Stimulated activated naive CD8-positive, alpha-beta T cell treated with anti-CD3 and anti-CD28 coated beads, Interleukin-15, Interleukin-2, amounts not matched to agents 100 ng/mL and 50 ng/mL, for 24 hours (primary cell): ENCODE data around the gene CACNA2D4.

Source experiments
- H3K27ac Mint-ChIP-seq: one replicate; pipeline ENCODE4 v1.8.0; 2021; ENCODE audit warnings: mild to moderate bottlenecking, mixed read lengths
- H3K27me3 Mint-ChIP-seq: one replicate; pipeline ENCODE4 v1.8.0; 2021; ENCODE audit warnings: mixed read lengths
- H3K36me3 Mint-ChIP-seq: one replicate; pipeline ENCODE4 v1.8.0; 2021; ENCODE audit warnings: low read depth, mixed read lengths
- H3K4me1 Mint-ChIP-seq: one replicate; pipeline ENCODE4 v1.8.0; 2021; ENCODE audit warnings: low read depth, mixed read lengths
- H3K4me3 Mint-ChIP-seq: one replicate; pipeline ENCODE4 v1.8.0; 2021; ENCODE audit warnings: mild to moderate bottlenecking, mixed read lengths
- H3K9me3 Mint-ChIP-seq: one replicate; pipeline ENCODE4 v1.8.0; 2021; ENCODE audit warnings: mixed read lengths

CACNA2D4 gene

GRCh38 chr12:1878214-1878613 is 40.2 kb downstream of the CACNA2D4 start:
- Mint-ChIP-seq H3K27ac (no peak overlapping the region), H3K9me3 (no peaks in the 10 kb centered on the region), H3K36me3 (no peaks in the 10 kb centered on the region)

GRCh38 chr12:1877169-1877878 is 41.1 kb downstream of the CACNA2D4 start:
- Mint-ChIP-seq H3K27me3 (no peaks in the 10 kb centered on the region), H3K9me3 (no peaks in the 10 kb centered on the region), H3K36me3 (no peaks in the 10 kb centered on the region), H3K27ac (no peak overlapping the region), H3K4me3 (no peak overlapping the region), H3K4me1 (no peaks in the 10 kb centered on the region)

More at GRCh38 chr12:1878214-1878613, 40.2 kb downstream of the CACNA2D4 start:
- H3K27me3 Mint-ChIP-seq, result no peaks in the 10 kb centered on the region
- H3K4me3 Mint-ChIP-seq, result no peak overlapping the region
- H3K4me1 Mint-ChIP-seq, result no peaks in the 10 kb centered on the region

GRCh38 chr12:1876086-1876485 is 42.4 kb downstream of the CACNA2D4 start:
- Mint-ChIP-seq H3K9me3 (peaks cover 4% of the 10 kb centered on the region), H3K27ac (no peak overlapping the region), H3K27me3 (no peaks in the 10 kb centered on the region), H3K4me3 (no peak overlapping the region), H3K36me3 (no peaks in the 10 kb centered on the region), H3K4me1 (no peaks in the 10 kb centered on the region)

- H3K9me3 Mint-ChIP-seq, result peaks cover 7% of the 10 kb centered on the region
- no peaks in the 10 kb centered on the region for H3K27me3 Mint-ChIP-seq
- no peaks in the 10 kb centered on the region for H3K36me3 Mint-ChIP-seq
- H3K27ac Mint-ChIP-seq, result no peak overlapping the region
- no peak overlapping the region for H3K4me3 Mint-ChIP-seq
- H3K4me1 Mint-ChIP-seq, result no peaks in the 10 kb centered on the region
Measured at GRCh38 chr12:1875608-1876007, 42.8 kb downstream of the CACNA2D4 start.

- Mint-ChIP-seq H3K4me3 (no peak overlapping the region), H3K36me3 (no peaks in the 10 kb centered on the region), H3K4me1 (no peaks in the 10 kb centered on the region), H3K9me3 (peaks cover 9% of the 10 kb centered on the region), H3K27ac (no peak overlapping the region), H3K27me3 (no peaks in the 10 kb centered on the region)
Measured at GRCh38 chr12:1873531-1874510, 44.6 kb downstream of the CACNA2D4 start.

- H3K36me3 Mint-ChIP-seq, result no peaks in the 10 kb centered on the region
- no peaks in the 10 kb centered on the region for H3K4me1 Mint-ChIP-seq
- peaks cover 9% of the 10 kb centered on the region for H3K9me3 Mint-ChIP-seq
- no peak overlapping the region for H3K4me3 Mint-ChIP-seq
- H3K27ac Mint-ChIP-seq, result no peak overlapping the region
- H3K27me3 Mint-ChIP-seq, result peaks cover 8% of the 10 kb centered on the region
Measured at GRCh38 chr12:1872448-1872847, 46.0 kb downstream of the CACNA2D4 start.

GRCh38 chr12:1872001-1872400 is 46.5 kb downstream of the CACNA2D4 start:
- peaks cover 12% of the 10 kb centered on the region for H3K27me3 Mint-ChIP-seq
- no peak overlapping the region for H3K27ac Mint-ChIP-seq
- no peaks in the 10 kb centered on the region for H3K36me3 Mint-ChIP-seq
- H3K4me1 Mint-ChIP-seq, result no peaks in the 10 kb centered on the region
- peaks cover 9% of the 10 kb centered on the region for H3K9me3 Mint-ChIP-seq
- no peak overlapping the region for H3K4me3 Mint-ChIP-seq

GRCh38 chr12:1870998-1871917 is 47.2 kb downstream of the CACNA2D4 start:
- H3K9me3 Mint-ChIP-seq, result peaks cover 9% of the 10 kb centered on the region
- no peak overlapping the region for H3K27ac Mint-ChIP-seq
- H3K27me3 Mint-ChIP-seq, result peaks cover 15% of the 10 kb centered on the region
- H3K4me3 Mint-ChIP-seq, result no peak overlapping the region
- H3K4me1 Mint-ChIP-seq, result no peaks in the 10 kb centered on the region
- H3K36me3 Mint-ChIP-seq, result no peaks in the 10 kb centered on the region

GRCh38 chr12:1870086-1870485 is 48.4 kb downstream of the CACNA2D4 start:
- H3K9me3 Mint-ChIP-seq, result peaks cover 9% of the 10 kb centered on the region
- H3K27me3 Mint-ChIP-seq, result peaks cover 20% of the 10 kb centered on the region
- no peak overlapping the region for H3K27ac Mint-ChIP-seq
- no peaks in the 10 kb centered on the region for H3K4me1 Mint-ChIP-seq
- H3K4me3 Mint-ChIP-seq, result no peak overlapping the region
- H3K36me3 Mint-ChIP-seq, result no peaks in the 10 kb centered on the region

GRCh38 chr12:1869145-1869544 is 49.3 kb downstream of the CACNA2D4 start:
- Mint-ChIP-seq H3K4me1 (no peaks in the 10 kb centered on the region), H3K27ac (no peak overlapping the region), H3K4me3 (no peak overlapping the region), H3K9me3 (peaks cover 9% of the 10 kb centered on the region), H3K36me3 (no peaks in the 10 kb centered on the region), H3K27me3 (peaks cover 21% of the 10 kb centered on the region)

- Mint-ChIP-seq H3K27me3 (peaks cover 29% of the 10 kb centered on the region), H3K4me3 (no peak overlapping the region), H3K4me1 (no peaks in the 10 kb centered on the region), H3K36me3 (no peaks in the 10 kb centered on the region), H3K27ac (no peak overlapping the region), H3K9me3 (peaks cover under 1% of the 10 kb centered on the region)
Measured at GRCh38 chr12:1865284-1865866, 53.1 kb downstream of the CACNA2D4 start.

GRCh38 chr12:1864867-1865266 is 53.6 kb downstream of the CACNA2D4 start:
- Mint-ChIP-seq H3K4me1 (no peaks in the 10 kb centered on the region), H3K4me3 (no peak overlapping the region), H3K27me3 (peaks cover 29% of the 10 kb centered on the region), H3K36me3 (no peaks in the 10 kb centered on the region), H3K27ac (no peak overlapping the region), H3K9me3 (no peaks in the 10 kb centered on the region)

- Mint-ChIP-seq H3K36me3 (no peaks in the 10 kb centered on the region), H3K27me3 (peaks cover 31% of the 10 kb centered on the region), H3K27ac (no peak overlapping the region), H3K9me3 (no peaks in the 10 kb centered on the region), H3K4me1 (no peaks in the 10 kb centered on the region), H3K4me3 (no peak overlapping the region)
Measured at GRCh38 chr12:1864456-1864855, 54.0 kb downstream of the CACNA2D4 start.

- H3K27me3 Mint-ChIP-seq, result peaks cover 32% of the 10 kb centered on the region
- no peak overlapping the region for H3K27ac Mint-ChIP-seq
- H3K9me3 Mint-ChIP-seq, result no peaks in the 10 kb centered on the region
- H3K4me3 Mint-ChIP-seq, result no peak overlapping the region
- H3K4me1 Mint-ChIP-seq, result no peaks in the 10 kb centered on the region
- no peaks in the 10 kb centered on the region for H3K36me3 Mint-ChIP-seq
Measured at GRCh38 chr12:1863823-1864222, 54.6 kb downstream of the CACNA2D4 start.
